GM13976 (cell line): ENCODE results near the gene JAG2.

Experiments used
- DNase-seq: peaks from one replicate; pipeline ENCODE4 v3.0.0; 2012; ENCODE audit warnings: low spot score
- CTCF ChIP-seq: IDR thresholded peaks from 2 replicates; pipeline ENCODE4 v1.5.1; 2012; ENCODE audit warnings: borderline replicate concordance, mild to moderate bottlenecking; ENCODE audit not compliant: insufficient read depth; ENCODE audit errors: extremely low read depth, missing control alignments, control extremely low read depth
- in situ Hi-C: fragments of 300-500 bp; cut with MboI; formaldehyde crosslinking; loops from one replicate; pipeline ENCODE4 v1.12.0; 2022; ENCODE audit warnings: low sequenced_read_pairs, mixed read lengths, inconsistent platforms; ENCODE audit not compliant: unreplicated experiment

The JAG2 gene

GRCh38 chr14:105168496-105168978 lies at the start of gene JAG2:
JAG2 (minus strand) TSS chr14:105168776; CDS start chr14:105168420, 356 bp downstream.
- in situ Hi-C loops, result no loop called here
- peak; percentile 71 for DNase-seq
- no peak for TF ChIP-seq CTCF

- no peak for TF ChIP-seq CTCF
- no peak for DNase-seq
- in situ Hi-C loops, result no loop called here
These were observed 49.2 kb upstream of the JAG2 start for GRCh38 chr14:105217774-105218173.

- TF ChIP-seq CTCF, result no peak
- DNase-seq, result no peak
- in situ Hi-C loops, result no loop called here
These were observed 48.1 kb upstream of the JAG2 start for GRCh38 chr14:105216490-105217247.

- in situ Hi-C loops, result no loop called here
- DNase-seq, result no peak
- no peak for TF ChIP-seq CTCF
These were observed 47.0 kb upstream of the JAG2 start for GRCh38 chr14:105215602-105216001.

- no peak for TF ChIP-seq CTCF
- DNase-seq, result no peak
- in situ Hi-C loops, result no loop called here
These were observed 45.8 kb upstream of the JAG2 start for GRCh38 chr14:105214324-105214915.

GRCh38 chr14:105213361-105213760 lies 44.8 kb upstream of the JAG2 start:
- in situ Hi-C loops, result no loop called here
- DNase-seq, result no peak

More at GRCh38 chr14:105213361-105213760, 44.8 kb upstream of the JAG2 start:
- TF ChIP-seq CTCF, result no peak
